K562 (cell line): ENCODE measurements around the gene ITGA3. TPM values are rescaled to one million over a fixed set of nuclear protein-coding genes. Genes with fewer than 3 reads are reported as not detected.

ENCODE experiments used
- CXXC5 ChIP-seq: fragments of 250-450 bp; sonication (Bioruptor Pico); IDR thresholded peaks from 2 replicates; pipeline ENCODE4 v1.8.0; 2022; ENCODE audit warnings: inconsistent platforms, mild to moderate bottlenecking, moderate library complexity
- NR4A1 ChIP-seq, 2 experiments: fragments of 250-450 bp in 1 of 2; fragments of 450-650 bp in 1 of 2; sonication (Bioruptor Pico) in 1 of 2; IDR thresholded peaks; 2 replicates each; pipeline versions ENCODE4 v1.4.0 to v1.6.1; 2016 to 2020; ENCODE audit warnings: mild to moderate bottlenecking in 2 of 2, missing compliant biosample characterization in 1 of 2, missing genetic modification characterization in 1 of 2, moderate library complexity in 1 of 2
- ZNF324 ChIP-seq: fragments of 250-450 bp; sonication (Bioruptor Pico); IDR thresholded peaks from 2 replicates; pipeline ENCODE4 v1.4.0; 2020; ENCODE audit warnings: mild to moderate bottlenecking
- ZNF41 ChIP-seq: fragments of 250-450 bp; sonication (Bioruptor Pico); conservative IDR thresholded peaks from 2 replicates; pipeline ENCODE4 v1.4.0; 2020; ENCODE audit warnings: mild to moderate bottlenecking
- polyA plus RNA-seq, 8 experiments: library from polyadenylated mRNA; depleted of rRNA in 4 of 8; stranded (reverse) in 5 of 8; unstranded in 3 of 8; fragments of >200 nt; fragmentation: Nextera tagmentation in 2 of 8; fragmentation: Illumina TruSeq in 1 of 8; extraction: Ambion mirVana in 2 of 8; extraction: Trizol in 1 of 8; gene quantifications; 2 replicates each; pipeline versions ENCODE4 v1.2.1 to v1.2.3, GENCODE V29; 2011 to 2014; ENCODE audit warnings: inconsistent platforms in 1 of 8, missing spikeins in 1 of 8
- total RNA-seq, 7 experiments: library from RNA; depleted of rRNA in 6 of 7; stranded (reverse); fragments of >200 nt in 6 of 7; fragmentation: Illumina TruSeq in 2 of 7; extraction: Trizol in 2 of 7; gene quantifications; 2 replicates each; pipeline versions ENCODE4 v1.2.1 to v1.2.3, GENCODE V29; 2011 to 2021; ENCODE audit warnings: low replicate concordance in 1 of 7
- TF ChIP-seq, protein P1 (sequence below): fragments of 200-800 bp; sonication (Bioruptor generic); IDR thresholded peaks from 2 replicates; pipeline ENCODE4 v1.6.1; 2016; ENCODE audit warnings: missing genetic modification characterization, missing compliant biosample characterization
- TF ChIP-seq, protein P2 (sequence below): fragments of 450-650 bp; IDR thresholded peaks from 2 replicates; pipeline ENCODE4 v1.6.1; 2016; ENCODE audit warnings: mild to moderate bottlenecking

The ITGA3 gene
- total and polyA plus RNA-seq, 9 of the 15 experiments (the other 6 are each of a cell fraction or from before 2014, with no cell fraction given) = 0.03 to 0.75 (median 0.14) TPM; not detected in 2

DNA sequence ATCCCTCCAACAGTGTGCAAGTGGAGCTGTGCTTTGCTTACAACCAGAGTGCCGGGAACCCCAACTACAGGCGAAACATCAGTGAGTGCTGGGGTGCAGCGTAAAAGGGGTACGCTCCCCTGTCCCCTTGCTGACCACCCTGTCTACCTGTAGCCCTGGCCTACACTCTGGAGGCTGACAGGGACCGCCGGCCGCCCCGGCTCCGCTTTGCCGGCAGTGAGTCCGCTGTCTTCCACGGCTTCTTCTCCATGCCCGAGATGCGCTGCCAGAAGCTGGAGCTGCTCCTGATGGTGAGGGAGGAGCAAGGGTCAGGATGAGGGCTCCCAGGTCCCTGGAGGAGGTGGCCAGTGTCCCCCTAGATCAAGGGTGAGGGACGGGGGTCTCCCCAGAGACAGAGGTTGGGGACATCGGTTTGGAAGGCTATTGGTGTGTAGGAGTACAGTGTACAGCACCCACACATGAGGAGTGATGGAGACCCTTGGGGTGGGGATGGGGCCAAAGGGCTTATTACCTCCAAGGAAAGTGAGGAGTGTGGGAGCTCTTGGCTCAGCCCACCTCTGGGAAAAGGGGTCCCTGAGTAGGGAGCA is 19.6 kb downstream of the ITGA3 start (continued):
- TF ChIP-seq ZNF324 (no peak), CXXC5 (no peak), ZNF41 (CRISPR knock-in tag) (no peak), NR4A1 (CRISPR knock-in tag; IDR thresholded peaks at IDR 0.05) (no peak), NR4A1 (tag; IDR thresholded peaks at IDR 0.05) (no peak)
- TF ChIP-seq, protein P1, sequence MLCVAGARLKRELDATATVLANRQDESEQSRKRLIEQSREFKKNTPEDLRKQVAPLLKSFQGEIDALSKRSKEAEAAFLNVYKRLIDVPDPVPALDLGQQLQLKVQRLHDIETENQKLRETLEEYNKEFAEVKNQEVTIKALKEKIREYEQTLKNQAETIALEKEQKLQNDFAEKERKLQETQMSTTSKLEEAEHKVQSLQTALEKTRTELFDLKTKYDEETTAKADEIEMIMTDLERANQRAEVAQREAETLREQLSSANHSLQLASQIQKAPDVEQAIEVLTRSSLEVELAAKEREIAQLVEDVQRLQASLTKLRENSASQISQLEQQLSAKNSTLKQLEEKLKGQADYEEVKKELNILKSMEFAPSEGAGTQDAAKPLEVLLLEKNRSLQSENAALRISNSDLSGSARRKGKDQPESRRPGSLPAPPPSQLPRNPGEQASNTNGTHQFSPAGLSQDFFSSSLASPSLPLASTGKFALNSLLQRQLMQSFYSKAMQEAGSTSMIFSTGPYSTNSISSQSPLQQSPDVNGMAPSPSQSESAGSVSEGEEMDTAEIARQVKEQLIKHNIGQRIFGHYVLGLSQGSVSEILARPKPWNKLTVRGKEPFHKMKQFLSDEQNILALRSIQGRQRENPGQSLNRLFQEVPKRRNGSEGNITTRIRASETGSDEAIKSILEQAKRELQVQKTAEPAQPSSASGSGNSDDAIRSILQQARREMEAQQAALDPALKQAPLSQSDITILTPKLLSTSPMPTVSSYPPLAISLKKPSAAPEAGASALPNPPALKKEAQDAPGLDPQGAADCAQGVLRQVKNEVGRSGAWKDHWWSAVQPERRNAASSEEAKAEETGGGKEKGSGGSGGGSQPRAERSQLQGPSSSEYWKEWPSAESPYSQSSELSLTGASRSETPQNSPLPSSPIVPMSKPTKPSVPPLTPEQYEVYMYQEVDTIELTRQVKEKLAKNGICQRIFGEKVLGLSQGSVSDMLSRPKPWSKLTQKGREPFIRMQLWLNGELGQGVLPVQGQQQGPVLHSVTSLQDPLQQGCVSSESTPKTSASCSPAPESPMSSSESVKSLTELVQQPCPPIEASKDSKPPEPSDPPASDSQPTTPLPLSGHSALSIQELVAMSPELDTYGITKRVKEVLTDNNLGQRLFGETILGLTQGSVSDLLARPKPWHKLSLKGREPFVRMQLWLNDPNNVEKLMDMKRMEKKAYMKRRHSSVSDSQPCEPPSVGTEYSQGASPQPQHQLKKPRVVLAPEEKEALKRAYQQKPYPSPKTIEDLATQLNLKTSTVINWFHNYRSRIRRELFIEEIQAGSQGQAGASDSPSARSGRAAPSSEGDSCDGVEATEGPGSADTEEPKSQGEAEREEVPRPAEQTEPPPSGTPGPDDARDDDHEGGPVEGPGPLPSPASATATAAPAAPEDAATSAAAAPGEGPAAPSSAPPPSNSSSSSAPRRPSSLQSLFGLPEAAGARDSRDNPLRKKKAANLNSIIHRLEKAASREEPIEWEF (CRISPR knock-in tag) = no peak
- TF ChIP-seq, protein P2, sequence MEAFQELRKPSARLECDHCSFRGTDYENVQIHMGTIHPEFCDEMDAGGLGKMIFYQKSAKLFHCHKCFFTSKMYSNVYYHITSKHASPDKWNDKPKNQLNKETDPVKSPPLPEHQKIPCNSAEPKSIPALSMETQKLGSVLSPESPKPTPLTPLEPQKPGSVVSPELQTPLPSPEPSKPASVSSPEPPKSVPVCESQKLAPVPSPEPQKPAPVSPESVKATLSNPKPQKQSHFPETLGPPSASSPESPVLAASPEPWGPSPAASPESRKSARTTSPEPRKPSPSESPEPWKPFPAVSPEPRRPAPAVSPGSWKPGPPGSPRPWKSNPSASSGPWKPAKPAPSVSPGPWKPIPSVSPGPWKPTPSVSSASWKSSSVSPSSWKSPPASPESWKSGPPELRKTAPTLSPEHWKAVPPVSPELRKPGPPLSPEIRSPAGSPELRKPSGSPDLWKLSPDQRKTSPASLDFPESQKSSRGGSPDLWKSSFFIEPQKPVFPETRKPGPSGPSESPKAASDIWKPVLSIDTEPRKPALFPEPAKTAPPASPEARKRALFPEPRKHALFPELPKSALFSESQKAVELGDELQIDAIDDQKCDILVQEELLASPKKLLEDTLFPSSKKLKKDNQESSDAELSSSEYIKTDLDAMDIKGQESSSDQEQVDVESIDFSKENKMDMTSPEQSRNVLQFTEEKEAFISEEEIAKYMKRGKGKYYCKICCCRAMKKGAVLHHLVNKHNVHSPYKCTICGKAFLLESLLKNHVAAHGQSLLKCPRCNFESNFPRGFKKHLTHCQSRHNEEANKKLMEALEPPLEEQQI = no peak
- TF ChIP-seq, all 486 proteins: peak for 0
